DOHH2 (cell line): Measurements from ENCODE around the gene FBXO27.

Experiments used
- CTCF ChIP-seq: fragments of 200-600 bp; sonication (generic); IDR thresholded peaks from one replicate; pipeline ENCODE4 v1.5.1; 2014; ENCODE audit warnings: antibody characterized with exemption, mild to moderate bottlenecking, low read depth, low read length; ENCODE audit not compliant: poor library complexity, severe bottlenecking
- EZH2phosphoT487 ChIP-seq: fragments of 200-600 bp; sonication (generic); IDR thresholded peaks from 2 replicates; pipeline ENCODE4 v1.6.1; 2017; ENCODE audit warnings: borderline replicate concordance, mild to moderate bottlenecking, antibody characterized with exemption, low read length, moderate library complexity, mixed read lengths

DNA sequence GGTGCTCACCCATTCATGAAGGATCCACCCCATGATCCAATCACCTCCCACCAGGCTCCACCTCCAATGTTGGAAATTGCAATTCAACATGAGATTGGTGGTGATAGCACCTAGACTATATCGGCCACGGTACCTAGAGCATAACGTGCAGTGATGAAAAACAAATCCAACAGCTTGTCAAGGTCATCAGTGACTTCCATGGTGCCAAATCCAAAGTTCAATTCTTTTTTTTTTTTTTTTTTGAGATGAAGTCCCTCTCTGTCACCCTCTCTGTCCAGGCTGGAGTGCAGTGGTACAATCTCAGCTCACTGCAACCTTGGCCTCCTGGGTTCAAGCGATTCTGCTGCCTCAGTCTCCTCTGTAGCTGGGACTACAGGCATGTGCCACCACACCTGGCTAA is 34.8 kb upstream of the FBXO27 start:
- TF ChIP-seq CTCF, result no peak
- no peak for TF ChIP-seq EZH2phosphoT487
